HG03457 (cell line): ENCODE measurements around the gene BLOC1S5.
"Not testable (repeated sequence)": the region's sequence is repeated elsewhere in the genome, so short reads cannot be mapped to it uniquely, and the experiment has no call there.

Experiments
- ATAC-seq: cut with Tn5 transposase; IDR thresholded peaks from one replicate; pipeline ENCODE4 v1.9.1; 2021; ENCODE audit warnings: moderate number of reproducible peaks; ENCODE audit not compliant: unreplicated experiment

BLOC1S5 gene

GRCh38 chr6:8045769-8046168 is 18.4 kb downstream of the BLOC1S5 start:
- ATAC-seq: not testable (repeated sequence)

GRCh38 chr6:8043221-8043620 is 21.0 kb downstream of the BLOC1S5 start:
- ATAC-seq: no peak

GRCh38 chr6:8041913-8042583 is 22.1 kb downstream of the BLOC1S5 start:
- ATAC-seq: no peak

- ATAC-seq: not testable (repeated sequence)
These were observed 30.1 kb downstream of the BLOC1S5 start for GRCh38 chr6:8034107-8034506.

- ATAC-seq: no peak
These were observed 33.3 kb downstream of the BLOC1S5 start for GRCh38 chr6:8030920-8031319.

- no peak for ATAC-seq
These were observed 34.8 kb downstream of the BLOC1S5 start for GRCh38 chr6:8029243-8029870.

GRCh38 chr6:8027965-8028651 is 36.1 kb downstream of the BLOC1S5 start:
- ATAC-seq: no peak

GRCh38 chr6:8026800-8027199 is 37.4 kb downstream of the BLOC1S5 start:
- ATAC-seq: no peak

- ATAC-seq: no peak
These were observed 39.0 kb downstream of the BLOC1S5 start for GRCh38 chr6:8025191-8025590.

GRCh38 chr6:8023638-8024037 is 40.6 kb downstream of the BLOC1S5 start:
- no peak for ATAC-seq

GRCh38 chr6:8020083-8020482 is 44.1 kb downstream of the BLOC1S5 start:
- ATAC-seq: no peak

GRCh38 chr6:8017705-8018104 is 46.5 kb downstream of the BLOC1S5 start:
- peak; percentile 16 for ATAC-seq

- peak; percentile 81 for ATAC-seq
These were observed 46.9 kb downstream of the BLOC1S5 start for GRCh38 chr6:8017276-8017701.

- no peak for ATAC-seq
These were observed 49.2 kb downstream of the BLOC1S5 start for GRCh38 chr6:8014947-8015346.

- ATAC-seq: no peak
These were observed 50.4 kb downstream of the BLOC1S5 start for GRCh38 chr6:8013763-8014162.

- no peak for ATAC-seq
These were observed 58.0 kb downstream of the BLOC1S5 start for GRCh38 chr6:8006208-8006607.

- ATAC-seq: no peak
These were observed 59.1 kb downstream of the BLOC1S5 start for GRCh38 chr6:8005136-8005535.

- no peak for ATAC-seq
These were observed 63.6 kb downstream of the BLOC1S5 start for GRCh38 chr6:8000636-8001035.

- no peak for ATAC-seq
These were observed 64.0 kb downstream of the BLOC1S5 start for GRCh38 chr6:8000188-8000596.

- ATAC-seq: no peak
These were observed 65.0 kb downstream of the BLOC1S5 start for GRCh38 chr6:7999201-7999600.

GRCh38 chr6:7998103-7998725 is 66.0 kb downstream of the BLOC1S5 start:
- ATAC-seq: no peak

- ATAC-seq: no peak
These were observed 66.9 kb downstream of the BLOC1S5 start for GRCh38 chr6:7997286-7997685.
